Epithelial cell of esophagus (primary cell): ENCODE data around the gene WDR93.

Experiments
- DNase-seq: peaks from one replicate; pipeline ENCODE4 v3.0.0; 2010; ENCODE audit warnings: low read depth
- H3K4me3 ChIP-seq: 2 replicates; pipeline ENCODE4 v1.5.1; 2011; ENCODE audit warnings: mild to moderate bottlenecking, low read length, control low read depth
- CTCF ChIP-seq: IDR thresholded peaks from 2 replicates; pipeline ENCODE4 v1.5.1; 2011; ENCODE audit warnings: low read depth, mild to moderate bottlenecking, low read length, control low read depth, inconsistent platforms; ENCODE audit not compliant: insufficient read depth; ENCODE audit errors: missing control alignments

WDR93 gene

GRCh38 chr15:89753855-89754254 is 63.2 kb downstream of the WDR93 start:
- DNase-seq = no peak
- H3K4me3 ChIP-seq = no peak overlapping the region
- TF ChIP-seq CTCF = no peak

GRCh38 chr15:89754361-89755154 is 63.9 kb downstream of the WDR93 start:
- no peak for TF ChIP-seq CTCF
- no peak for DNase-seq

GRCh38 chr15:89755701-89756100 is 65.1 kb downstream of the WDR93 start:
- no peak for TF ChIP-seq CTCF
- DNase-seq = no peak
- H3K4me3 ChIP-seq = no peak overlapping the region

More at GRCh38 chr15:89754361-89755154, 63.9 kb downstream of the WDR93 start:
- H3K4me3 ChIP-seq = no peak overlapping the region

- no peak for DNase-seq
- H3K4me3 ChIP-seq = no peak overlapping the region
- no peak for TF ChIP-seq CTCF
Measured at GRCh38 chr15:89756897-89757296, 66.3 kb downstream of the WDR93 start.

GRCh38 chr15:89758283-89758682 is 67.7 kb downstream of the WDR93 start:
- TF ChIP-seq CTCF = no peak
- no peak overlapping the region for H3K4me3 ChIP-seq
- DNase-seq = no peak

- no peak for TF ChIP-seq CTCF
- H3K4me3 ChIP-seq = no peak overlapping the region
- DNase-seq = no peak
Measured at GRCh38 chr15:89758981-89759380, 68.4 kb downstream of the WDR93 start.

- TF ChIP-seq CTCF = no peak
Measured at GRCh38 chr15:89759835-89760234, 69.2 kb downstream of the WDR93 start.

More at GRCh38 chr15:89759835-89760234, 69.2 kb downstream of the WDR93 start:
- no peak overlapping the region for H3K4me3 ChIP-seq
- no peak for DNase-seq
